Loucy (cell line): Measurements from ENCODE around the gene ZCCHC24.

Experiments
- H2AFZ ChIP-seq: fragments of 200-600 bp; sonication (generic); 2 replicates; pipeline ENCODE4 v1.6.0; 2016; ENCODE audit warnings: antibody characterized with exemption, mild to moderate bottlenecking, low read length, moderate library complexity
- H3F3A ChIP-seq: fragments of 200-600 bp; 2 replicates; pipeline ENCODE4 v1.6.0; 2016; ENCODE audit warnings: antibody characterized with exemption, low read depth, mild to moderate bottlenecking
- H3K27me3 ChIP-seq: fragments of 200-600 bp; sonication (generic); 2 replicates; pipeline ENCODE4 v1.6.1; 2014; ENCODE audit warnings: low read length, mild to moderate bottlenecking; ENCODE audit not compliant: insufficient read depth, poor library complexity, severe bottlenecking
- H3K36me3 ChIP-seq: fragments of 200-600 bp; sonication (generic); 2 replicates; pipeline ENCODE4 v1.6.1; 2016; ENCODE audit warnings: low read length; ENCODE audit not compliant: insufficient read depth
- H3K4me1 ChIP-seq: fragments of 200-600 bp; sonication (generic); 2 replicates; pipeline ENCODE4 v1.5.1; 2014; ENCODE audit warnings: low read length, mild to moderate bottlenecking; ENCODE audit not compliant: insufficient read depth, poor library complexity, severe bottlenecking
- H3K4me2 ChIP-seq: fragments of 200-600 bp; sonication (generic); 2 replicates; pipeline ENCODE4 v1.6.0; 2014; ENCODE audit warnings: antibody characterized with exemption, low read length, low read depth, mild to moderate bottlenecking; ENCODE audit not compliant: poor library complexity, severe bottlenecking
- H3K4me3 ChIP-seq: fragments of 200-600 bp; sonication (generic); 2 replicates; pipeline ENCODE4 v1.5.1; 2014; ENCODE audit warnings: low read length, mild to moderate bottlenecking, mixed read lengths; ENCODE audit not compliant: poor library complexity, severe bottlenecking
- H3K79me2 ChIP-seq: fragments of 200-600 bp; sonication (generic); 2 replicates; pipeline ENCODE4 v1.6.1; 2014; ENCODE audit warnings: low read length; ENCODE audit not compliant: insufficient read depth
- H3K9ac ChIP-seq: fragments of 200-600 bp; sonication (generic); 2 replicates; pipeline ENCODE4 v1.6.0; 2014; ENCODE audit warnings: mild to moderate bottlenecking, low read depth, low read length, moderate library complexity; ENCODE audit not compliant: poor library complexity, severe bottlenecking
- H3K9me2 ChIP-seq: fragments of 200-600 bp; sonication (generic); replicated peaks from 2 replicates; pipeline ENCODE4 v1.6.1; 2016; ENCODE audit warnings: low read depth, low read length, mixed read lengths
- H3K9me3 ChIP-seq: fragments of 200-600 bp; sonication (generic); 2 replicates; pipeline ENCODE4 v1.6.1; 2014; ENCODE audit warnings: mild to moderate bottlenecking, antibody characterized with exemption, low read length, low read depth; ENCODE audit not compliant: insufficient read depth
- H4K20me1 ChIP-seq: fragments of 200-600 bp; sonication (generic); 2 replicates; pipeline ENCODE4 v1.6.0; 2014; ENCODE audit warnings: antibody characterized with exemption, low read length, mild to moderate bottlenecking; ENCODE audit not compliant: insufficient read depth, poor library complexity, severe bottlenecking
- CTCF ChIP-seq: fragments of 200-600 bp; sonication (generic); conservative IDR thresholded peaks from 2 replicates; pipeline ENCODE4 v1.5.1; 2014; ENCODE audit warnings: mild to moderate bottlenecking, antibody characterized with exemption, low read length
- EZH2phosphoT487 ChIP-seq: fragments of 200-600 bp; IDR thresholded peaks from 2 replicates; pipeline ENCODE4 v1.6.1; 2018; ENCODE audit warnings: antibody characterized with exemption, mild to moderate bottlenecking, moderate library complexity, borderline replicate concordance

Gene ZCCHC24

GRCh38 chr10:79406683-79407422 is 38.6 kb downstream of the ZCCHC24 start:
- no peak overlapping the region for H3K4me2 ChIP-seq
- H3K9ac ChIP-seq, result no peak overlapping the region
- no peaks in the 10 kb centered on the region for H3F3A ChIP-seq
- H3K4me1 ChIP-seq, result peaks cover 18% of the 10 kb centered on the region
- H3K27me3 ChIP-seq, result no peaks in the 10 kb centered on the region
- no peaks in the 10 kb centered on the region for H3K36me3 ChIP-seq
- H3K9me2 ChIP-seq, result no peaks in the 10 kb centered on the region
- no peaks in the 10 kb centered on the region for H3K9me3 ChIP-seq
- TF ChIP-seq CTCF, result no peak
- TF ChIP-seq EZH2phosphoT487, result no peak
- no peaks in the 10 kb centered on the region for H4K20me1 ChIP-seq
- no peak overlapping the region for H2AFZ ChIP-seq
- H3K79me2 ChIP-seq, result no peaks in the 10 kb centered on the region
- no peak overlapping the region for H3K4me3 ChIP-seq

GRCh38 chr10:79405995-79406515 is 39.4 kb downstream of the ZCCHC24 start:
- H3K4me3 ChIP-seq, result no peak overlapping the region
- no peaks in the 10 kb centered on the region for H3K79me2 ChIP-seq
- no peak for TF ChIP-seq EZH2phosphoT487
- H3K27me3 ChIP-seq, result no peaks in the 10 kb centered on the region
- H4K20me1 ChIP-seq, result no peaks in the 10 kb centered on the region
- no peaks in the 10 kb centered on the region for H3K9me2 ChIP-seq
- peak overlapping the region; percentile 21 for H3K4me2 ChIP-seq
- H3K4me1 ChIP-seq, result peaks cover 15% of the 10 kb centered on the region
- no peak overlapping the region for H2AFZ ChIP-seq
- H3K36me3 ChIP-seq, result no peaks in the 10 kb centered on the region
- H3F3A ChIP-seq, result no peaks in the 10 kb centered on the region
- no peaks in the 10 kb centered on the region for H3K9me3 ChIP-seq
- H3K9ac ChIP-seq, result no peak overlapping the region

- no peaks in the 10 kb centered on the region for H3K9me2 ChIP-seq
- no peaks in the 10 kb centered on the region for H3F3A ChIP-seq
- H3K9me3 ChIP-seq, result no peaks in the 10 kb centered on the region
- H3K4me1 ChIP-seq, result peaks cover 15% of the 10 kb centered on the region
- peak overlapping the region; percentile 21 for H3K4me2 ChIP-seq
- H3K9ac ChIP-seq, result no peak overlapping the region
- H4K20me1 ChIP-seq, result no peaks in the 10 kb centered on the region
- no peak overlapping the region for H3K4me3 ChIP-seq
- TF ChIP-seq CTCF, result no peak
- TF ChIP-seq EZH2phosphoT487, result no peak
- H3K36me3 ChIP-seq, result no peaks in the 10 kb centered on the region
- no peaks in the 10 kb centered on the region for H3K27me3 ChIP-seq
- no peak overlapping the region for H2AFZ ChIP-seq
- no peaks in the 10 kb centered on the region for H3K79me2 ChIP-seq
Observed at GRCh38 chr10:79405221-79405994, 40.0 kb downstream of the ZCCHC24 start.
